Pulmonary artery endothelial cell (primary cell): ENCODE data around the gene CEP250. TPM values are rescaled to one million over a fixed set of nuclear protein-coding genes. Genes with fewer than 3 reads are reported as not detected.
"Not testable (repeated sequence)": the region's sequence is repeated elsewhere in the genome, so short reads cannot be mapped to it uniquely, and the experiment has no call there.

Source experiments
- DNase-seq: peaks from one replicate; pipeline ENCODE4 v3.0.0-alpha.2; 2011; ENCODE audit warnings: low read depth, low spot score
- total RNA-seq: library from RNA; depleted of rRNA; stranded (reverse); fragments of >200 nt; gene quantifications from 2 replicates; pipeline ENCODE4 v1.2.3, GENCODE V29; 2014

Gene CEP250, protein sequence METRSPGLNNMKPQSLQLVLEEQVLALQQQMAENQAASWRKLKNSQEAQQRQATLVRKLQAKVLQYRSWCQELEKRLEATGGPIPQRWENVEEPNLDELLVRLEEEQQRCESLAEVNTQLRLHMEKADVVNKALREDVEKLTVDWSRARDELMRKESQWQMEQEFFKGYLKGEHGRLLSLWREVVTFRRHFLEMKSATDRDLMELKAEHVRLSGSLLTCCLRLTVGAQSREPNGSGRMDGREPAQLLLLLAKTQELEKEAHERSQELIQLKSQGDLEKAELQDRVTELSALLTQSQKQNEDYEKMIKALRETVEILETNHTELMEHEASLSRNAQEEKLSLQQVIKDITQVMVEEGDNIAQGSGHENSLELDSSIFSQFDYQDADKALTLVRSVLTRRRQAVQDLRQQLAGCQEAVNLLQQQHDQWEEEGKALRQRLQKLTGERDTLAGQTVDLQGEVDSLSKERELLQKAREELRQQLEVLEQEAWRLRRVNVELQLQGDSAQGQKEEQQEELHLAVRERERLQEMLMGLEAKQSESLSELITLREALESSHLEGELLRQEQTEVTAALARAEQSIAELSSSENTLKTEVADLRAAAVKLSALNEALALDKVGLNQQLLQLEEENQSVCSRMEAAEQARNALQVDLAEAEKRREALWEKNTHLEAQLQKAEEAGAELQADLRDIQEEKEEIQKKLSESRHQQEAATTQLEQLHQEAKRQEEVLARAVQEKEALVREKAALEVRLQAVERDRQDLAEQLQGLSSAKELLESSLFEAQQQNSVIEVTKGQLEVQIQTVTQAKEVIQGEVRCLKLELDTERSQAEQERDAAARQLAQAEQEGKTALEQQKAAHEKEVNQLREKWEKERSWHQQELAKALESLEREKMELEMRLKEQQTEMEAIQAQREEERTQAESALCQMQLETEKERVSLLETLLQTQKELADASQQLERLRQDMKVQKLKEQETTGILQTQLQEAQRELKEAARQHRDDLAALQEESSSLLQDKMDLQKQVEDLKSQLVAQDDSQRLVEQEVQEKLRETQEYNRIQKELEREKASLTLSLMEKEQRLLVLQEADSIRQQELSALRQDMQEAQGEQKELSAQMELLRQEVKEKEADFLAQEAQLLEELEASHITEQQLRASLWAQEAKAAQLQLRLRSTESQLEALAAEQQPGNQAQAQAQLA (N-terminal part only)
- 21.2 and 28.0 TPM in 2 replicates for total RNA-seq

DNA sequence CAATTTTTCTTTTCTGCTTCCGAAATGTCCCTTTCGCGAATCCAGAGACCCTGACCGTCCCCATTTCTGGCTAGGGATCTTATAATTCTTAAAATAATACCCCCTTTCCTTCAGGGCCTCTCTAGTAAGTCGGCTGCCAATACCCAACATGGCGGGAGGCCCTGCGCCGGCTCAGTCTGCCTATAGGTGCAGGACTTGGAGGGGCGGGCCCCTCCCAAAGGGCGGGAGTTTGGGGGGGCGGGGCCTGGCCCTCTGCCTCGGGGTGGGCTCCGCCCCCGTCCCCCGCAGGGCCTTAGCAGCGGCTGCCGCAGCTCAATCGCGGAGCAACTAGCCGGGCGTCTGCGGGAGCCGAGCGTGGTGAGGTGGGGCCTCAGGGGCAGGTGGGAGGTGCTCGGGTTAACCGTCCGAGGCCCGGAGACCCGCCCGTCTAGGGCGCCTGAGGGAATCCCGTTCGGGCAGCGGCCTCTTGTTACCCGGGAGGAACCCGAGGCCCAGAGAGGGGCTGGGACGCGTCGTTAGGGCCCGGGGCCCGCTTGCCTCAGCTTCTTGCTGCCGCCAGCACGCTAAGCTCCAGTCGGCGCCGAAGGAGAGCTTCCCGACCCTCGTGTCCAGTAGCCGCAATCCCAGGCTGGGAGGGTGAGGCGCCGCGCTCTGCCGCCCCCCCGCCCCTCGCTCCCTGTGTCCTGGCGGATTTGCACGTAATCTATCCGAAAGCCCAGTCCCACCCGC is at the start of gene CEP250:
Gene CEP250, plus strand, starts transcription at position 718 of the 729 bp plus-strand sequence. CDS start 6,770 bp downstream, outside the sequence.
- DNase-seq: peak; percentile 79

DNA sequence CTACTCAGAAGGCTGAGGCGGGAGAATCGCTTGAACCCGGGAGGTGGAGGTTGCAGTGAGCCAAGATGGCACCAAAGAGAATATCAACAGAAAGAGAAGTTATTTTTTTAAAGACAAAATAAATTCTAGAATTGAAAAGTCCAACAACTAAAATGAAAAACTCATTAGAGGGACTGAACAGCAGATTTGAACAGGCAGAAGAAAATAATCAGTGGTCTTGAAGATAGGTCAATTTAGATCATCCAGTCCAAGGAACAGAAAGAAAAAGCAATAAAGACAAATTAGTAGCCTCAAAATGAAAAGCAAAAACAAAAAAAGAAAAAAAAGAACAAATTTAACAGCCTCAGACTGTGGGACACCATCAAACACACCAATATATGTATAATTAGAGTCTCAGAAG is 49.6 kb upstream of the CEP250 start:
- DNase-seq: no peak

DNA sequence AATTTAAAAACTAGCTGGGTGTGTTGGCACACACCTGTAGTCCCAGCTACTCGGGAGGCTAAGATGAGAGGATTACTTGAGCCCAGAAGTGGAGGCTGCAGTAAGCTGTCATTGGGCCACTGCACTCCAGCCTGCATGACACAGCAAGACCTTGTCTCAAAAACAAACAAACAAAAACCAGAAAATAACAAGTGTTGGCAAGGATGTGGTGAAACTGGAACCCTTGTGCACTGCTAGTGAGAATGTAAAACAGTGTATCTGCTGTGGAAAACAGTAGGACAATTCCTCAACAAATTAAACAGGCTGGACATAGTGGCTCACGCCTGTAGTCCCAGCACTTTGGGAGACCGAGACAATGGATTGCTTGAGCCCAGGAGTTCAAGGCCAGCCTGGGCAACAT is 47.1 kb upstream of the CEP250 start:
- no peak for DNase-seq

DNA sequence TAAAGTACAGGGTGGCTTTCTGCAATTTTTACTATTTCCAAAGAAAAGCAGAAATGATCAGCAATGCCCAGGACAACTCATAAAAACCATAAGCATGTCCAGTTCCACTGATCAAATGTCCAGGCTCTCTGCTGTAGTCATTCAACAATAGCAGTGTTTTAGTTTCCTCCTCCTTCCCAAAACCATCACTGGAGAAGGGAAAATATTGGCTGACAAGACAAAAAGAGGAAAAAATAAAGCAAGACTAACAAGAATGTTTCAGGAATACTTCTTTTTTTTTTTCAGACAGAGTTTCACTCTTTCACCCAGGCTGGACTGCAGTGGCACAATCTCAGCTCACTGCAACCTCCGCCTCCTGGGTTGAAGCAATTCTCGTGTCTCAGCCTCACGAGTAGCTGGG is 45.9 kb upstream of the CEP250 start:
- no peak for DNase-seq

DNA sequence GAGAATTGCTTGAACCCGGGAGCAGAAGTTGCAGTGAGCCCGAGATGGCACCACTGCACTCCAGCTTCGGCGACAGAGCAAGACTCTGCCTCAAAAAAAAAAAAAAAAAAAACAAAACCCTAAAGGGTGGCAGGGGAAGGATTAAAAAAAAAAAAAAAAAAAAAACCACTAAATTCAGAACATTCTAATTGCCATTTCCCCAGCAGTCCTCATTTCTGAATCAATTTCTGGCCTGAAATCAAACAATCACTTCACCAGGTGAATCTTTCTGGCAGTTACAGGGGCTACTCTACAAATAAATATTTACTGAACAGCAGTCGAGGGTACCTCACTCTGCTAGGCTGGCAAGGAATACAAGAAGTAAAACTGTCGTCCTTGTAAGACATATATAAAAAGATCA is 44.8 kb upstream of the CEP250 start:
- DNase-seq: no peak

DNA sequence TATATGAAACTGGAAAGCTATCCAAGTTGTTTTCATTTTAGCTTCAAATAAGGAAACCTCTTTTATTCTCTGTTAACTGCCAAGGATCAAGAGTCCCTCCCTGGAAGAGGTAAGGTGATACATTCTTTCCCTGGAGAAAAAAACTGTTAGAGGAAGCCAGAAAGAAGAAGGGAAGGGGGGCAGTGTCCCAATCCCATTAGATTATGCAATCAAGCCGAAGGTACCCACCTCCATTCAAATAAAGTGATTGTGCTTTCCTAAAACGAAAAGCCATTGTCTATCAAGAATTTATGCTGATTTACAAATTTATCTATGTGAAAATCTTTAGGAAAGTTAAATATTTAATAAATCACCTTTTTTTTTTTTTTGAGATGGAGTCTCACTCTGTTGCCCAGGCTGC is 34.1 kb upstream of the CEP250 start:
- DNase-seq: no peak

DNA sequence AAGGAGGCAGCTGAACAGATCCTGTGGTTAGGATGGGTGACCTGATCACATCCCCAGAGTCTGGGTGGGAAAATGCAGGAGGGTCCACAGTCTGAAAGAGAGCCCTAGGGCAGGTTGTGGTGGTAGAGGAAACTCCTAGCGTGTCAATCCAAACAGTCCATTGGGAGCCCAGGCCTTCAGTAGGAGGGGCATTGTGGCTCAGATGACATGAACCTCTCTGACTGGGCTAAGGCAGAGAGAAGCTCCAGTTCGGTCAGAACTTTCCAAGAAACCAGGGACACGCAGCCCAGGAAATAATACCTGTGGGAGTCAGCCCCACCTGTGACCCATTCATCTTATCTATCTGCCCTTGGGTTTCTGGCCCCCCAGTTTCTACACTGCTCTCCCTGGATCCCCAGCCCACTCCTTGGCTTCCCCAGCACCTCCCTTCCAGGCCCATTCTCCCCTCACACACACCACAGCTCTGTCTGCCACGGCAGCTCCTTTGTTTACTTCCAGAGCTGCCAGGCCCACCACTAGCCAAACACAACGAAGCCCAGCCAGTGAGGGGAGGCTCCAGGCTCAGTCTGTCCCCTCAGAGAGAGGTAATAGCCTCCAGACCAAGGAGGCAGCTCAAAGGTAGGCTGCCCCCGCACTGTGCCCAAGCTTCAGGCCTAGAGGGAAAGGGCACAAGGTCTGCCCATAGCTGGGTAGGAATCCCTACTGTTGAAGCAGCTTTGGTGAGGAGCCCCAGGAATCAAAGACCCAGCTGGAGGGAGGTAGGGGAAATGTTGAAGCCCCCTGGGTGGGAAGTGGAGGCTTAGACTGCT is 23.6 kb upstream of the CEP250 start:
- DNase-seq: no peak

DNA sequence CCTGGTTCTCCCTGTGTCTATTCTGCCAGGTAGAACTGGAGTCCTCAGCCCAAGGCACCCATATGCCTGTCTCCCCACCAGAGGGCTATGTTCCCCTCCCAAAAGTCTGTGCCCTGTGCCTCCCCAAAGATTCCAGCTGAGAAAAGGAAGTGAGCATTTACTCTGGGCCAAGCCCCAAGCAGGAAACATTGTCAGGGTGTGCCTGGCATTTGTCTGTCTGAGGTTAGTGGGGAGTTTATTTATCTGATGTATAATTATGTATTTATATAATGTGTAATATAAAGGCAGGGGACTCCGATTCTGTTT is 23.0 kb upstream of the CEP250 start:
- DNase-seq: no peak

DNA sequence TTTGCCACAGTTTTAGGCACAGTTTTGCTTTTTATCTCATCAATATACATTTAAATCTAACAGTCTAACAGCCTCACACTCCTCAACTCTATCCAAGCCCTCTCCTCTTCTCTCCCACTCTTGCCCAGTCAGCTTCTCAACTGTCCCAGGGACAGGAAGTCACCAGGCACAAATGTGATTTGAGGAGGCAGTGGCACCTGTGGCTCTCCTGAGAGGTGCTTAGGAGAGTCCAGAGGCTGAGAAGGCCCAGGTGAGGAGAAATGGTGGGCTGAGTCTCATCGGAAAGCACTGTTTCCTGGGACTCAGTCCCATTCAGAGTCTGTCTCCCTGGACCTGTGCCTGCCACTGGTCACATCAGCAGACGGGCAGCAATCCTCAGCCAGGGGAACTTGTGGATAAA is 22.1 kb upstream of the CEP250 start:
- no peak for DNase-seq

DNA sequence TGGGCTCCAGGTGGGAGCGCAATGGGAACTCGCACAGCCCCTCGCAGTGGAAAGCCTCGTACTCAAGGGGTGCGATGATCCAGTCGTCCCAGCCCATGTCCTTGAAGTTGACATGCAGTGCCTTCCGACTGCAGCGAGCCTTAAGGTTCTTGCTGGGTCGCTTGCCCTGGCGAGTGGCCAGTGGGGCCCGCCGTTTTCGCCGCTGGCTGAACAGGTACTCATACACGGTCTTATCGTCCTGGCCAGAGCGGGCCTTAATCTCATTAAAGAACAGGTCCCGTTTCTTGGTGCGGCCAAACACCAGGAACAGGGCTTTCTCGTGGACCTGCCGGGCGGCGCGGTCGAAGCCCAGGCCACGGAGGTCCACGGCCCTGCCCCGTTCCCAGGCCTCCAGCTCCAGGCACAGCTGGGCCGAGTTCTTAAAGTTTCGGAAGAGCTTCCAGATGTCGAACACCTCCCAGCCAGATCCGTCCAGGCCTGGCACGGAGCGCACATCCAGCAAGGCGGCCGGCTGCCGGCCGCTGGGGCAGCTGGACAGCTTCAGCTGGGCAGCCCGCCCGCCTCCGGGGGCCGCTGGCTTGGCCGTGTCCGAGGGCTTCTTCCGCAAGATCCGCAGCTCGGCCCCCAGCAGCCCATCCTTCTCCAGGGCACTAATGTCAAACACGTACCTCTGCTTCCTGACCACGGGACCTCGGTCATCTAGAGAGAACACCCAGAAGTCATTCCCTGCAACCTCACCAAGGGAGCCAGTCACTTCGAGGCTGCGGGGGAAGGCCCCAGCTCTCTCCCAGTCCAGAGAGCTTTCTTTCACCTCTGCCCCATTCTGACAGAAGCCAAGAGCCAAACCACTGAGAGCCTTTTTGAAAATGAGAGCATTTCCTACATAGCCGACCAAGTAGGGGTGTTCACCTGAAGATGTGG is 21.1 kb upstream of the CEP250 start:
- DNase-seq: no peak

DNA sequence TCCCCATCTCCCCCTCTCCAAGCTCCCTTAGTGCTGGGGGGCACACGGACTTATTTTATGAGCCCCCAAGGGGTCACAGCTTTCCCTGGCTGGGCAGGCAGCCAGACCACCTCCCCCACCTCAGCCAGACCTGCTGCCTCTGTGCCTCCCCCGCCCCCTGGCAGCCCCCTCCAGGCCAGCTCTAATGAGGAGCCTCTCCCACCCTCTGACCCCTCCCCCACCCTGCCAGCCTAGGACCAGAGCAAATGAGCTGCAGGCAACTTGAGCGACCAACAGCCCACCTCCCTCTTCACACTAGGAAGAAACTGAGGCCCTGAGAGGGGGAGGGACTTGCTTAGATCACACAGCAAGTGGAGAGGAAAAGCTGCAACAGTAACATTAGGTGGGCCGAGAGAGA is 19.2 kb upstream of the CEP250 start:
- DNase-seq: no peak

DNA sequence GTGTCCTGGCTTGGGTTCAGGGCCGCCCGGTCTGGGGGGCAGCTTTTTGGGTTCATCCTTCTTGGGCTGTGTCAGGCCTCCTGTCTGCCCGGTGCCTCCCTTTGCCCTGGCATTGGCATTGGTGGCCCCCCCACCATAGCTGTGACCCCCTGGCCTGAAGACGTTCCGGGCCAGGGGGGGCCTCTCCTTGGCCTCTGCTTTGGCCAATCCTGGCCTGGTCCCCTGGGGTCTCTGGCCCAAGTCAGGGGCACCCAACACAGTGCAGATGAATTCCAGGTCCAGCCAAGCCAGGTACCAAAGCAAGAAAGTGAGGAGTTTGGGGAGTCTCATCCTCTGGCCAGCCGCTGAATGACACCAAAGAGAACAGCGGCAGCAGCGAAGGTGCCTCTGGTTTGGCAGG is 17.8 kb upstream of the CEP250 start:
- DNase-seq: no peak

DNA sequence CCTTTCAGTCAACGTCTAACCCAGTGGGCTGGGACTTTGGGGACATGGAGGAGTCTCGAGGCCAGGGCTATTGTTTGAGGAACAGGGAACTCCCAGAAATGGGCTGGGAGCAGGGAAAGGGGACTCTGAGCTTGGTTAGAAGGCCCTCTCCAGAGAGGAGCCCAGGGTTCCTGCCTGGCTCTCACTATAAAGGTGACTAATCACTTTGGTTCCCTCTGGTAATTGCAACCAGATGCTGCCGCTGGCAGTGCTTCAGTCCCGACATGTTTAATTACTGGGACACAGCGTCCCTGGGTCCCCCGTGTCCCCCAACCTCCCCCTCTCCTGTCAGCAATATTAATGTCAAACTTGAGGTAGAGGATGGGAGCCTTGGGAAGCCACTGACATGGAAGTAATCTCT is 12.4 kb upstream of the CEP250 start:
- DNase-seq: no peak

DNA sequence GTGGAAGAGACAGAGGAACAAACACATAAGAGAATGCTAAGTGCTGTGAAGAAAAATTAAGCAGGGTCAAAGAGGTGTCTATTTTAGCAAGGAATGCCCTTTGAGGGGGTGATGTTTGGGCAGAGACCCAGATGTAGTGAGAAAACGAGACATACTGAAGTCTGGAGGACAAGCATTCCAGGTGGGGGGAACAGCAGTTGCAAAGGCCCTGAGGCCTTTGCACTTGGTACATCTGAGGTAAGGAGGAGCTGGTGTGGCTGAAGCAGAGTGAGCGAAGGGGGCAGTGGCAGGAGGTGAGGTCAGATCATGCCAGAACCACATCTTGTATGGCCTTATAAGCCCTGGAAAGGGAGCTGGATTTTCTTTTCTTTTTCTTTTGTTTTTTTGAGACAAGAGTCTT is 11.2 kb upstream of the CEP250 start:
- no peak for DNase-seq

DNA sequence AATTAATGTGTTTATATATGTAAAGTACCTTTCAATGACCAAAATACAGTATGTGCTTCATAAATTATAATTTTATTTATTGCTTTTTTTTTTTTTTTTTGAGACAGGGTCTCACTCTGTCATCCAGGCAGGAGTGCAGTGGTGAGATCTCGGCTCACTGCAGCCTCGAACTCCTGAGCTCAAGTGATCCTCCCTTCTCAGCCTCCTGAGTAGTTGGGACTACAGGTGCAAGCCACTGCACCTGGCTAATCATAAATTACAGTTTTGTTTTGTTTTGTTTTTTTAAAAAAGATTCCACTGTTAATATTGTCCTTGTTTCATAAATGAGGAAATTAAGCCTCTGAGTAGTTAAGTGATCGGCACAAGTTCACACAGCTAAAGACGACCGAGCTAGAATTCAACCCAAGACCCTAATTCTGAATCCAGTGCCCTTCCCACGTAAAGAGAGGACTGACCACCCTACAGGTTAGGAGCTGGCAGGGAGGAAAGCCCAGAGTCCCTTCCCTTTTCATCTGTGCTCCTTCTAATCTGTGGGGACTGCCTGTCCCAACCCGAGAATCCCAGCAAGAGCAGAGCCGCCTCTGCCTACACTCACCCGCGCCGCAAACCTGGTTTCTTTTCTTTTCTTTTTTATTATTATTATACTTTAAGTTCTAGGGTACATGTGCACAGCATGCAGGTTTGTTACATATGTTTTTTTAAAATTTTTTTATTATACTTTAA is 8.9 kb upstream of the CEP250 start:
- DNase-seq: no peak

DNA sequence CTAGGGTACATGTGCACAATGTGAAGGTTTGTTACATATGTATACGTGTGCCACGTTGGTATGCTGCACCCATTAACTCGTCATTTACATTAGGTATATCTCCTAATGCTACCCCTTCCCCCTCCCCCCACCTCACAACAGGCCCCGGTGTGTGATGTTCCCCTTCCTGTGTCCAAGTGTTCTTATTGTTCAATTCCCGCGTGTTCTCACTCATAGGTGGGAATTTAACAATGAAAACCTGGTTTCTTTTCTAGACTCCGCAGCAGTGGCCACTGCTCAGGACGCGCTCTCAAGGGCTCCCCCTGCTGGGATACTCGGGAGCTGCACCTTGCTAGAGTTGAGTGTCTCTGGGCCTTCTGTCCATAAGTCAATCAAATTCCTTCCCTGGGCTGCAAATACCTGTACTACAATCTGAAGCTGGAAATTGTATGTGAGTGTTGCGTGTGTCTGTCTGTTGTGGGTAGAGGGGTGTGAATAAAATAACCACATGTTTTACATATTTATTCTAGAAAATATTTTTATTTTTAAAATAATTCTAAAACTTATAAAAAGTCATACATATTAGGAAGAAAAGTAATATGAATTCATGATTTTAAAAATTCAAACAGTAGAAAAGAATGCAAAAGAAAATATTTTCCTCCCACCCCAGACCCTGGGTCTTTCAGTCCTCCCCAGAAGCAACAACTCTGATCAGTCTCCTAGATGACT is 8.2 kb upstream of the CEP250 start:
- DNase-seq: peak; percentile 32

DNA sequence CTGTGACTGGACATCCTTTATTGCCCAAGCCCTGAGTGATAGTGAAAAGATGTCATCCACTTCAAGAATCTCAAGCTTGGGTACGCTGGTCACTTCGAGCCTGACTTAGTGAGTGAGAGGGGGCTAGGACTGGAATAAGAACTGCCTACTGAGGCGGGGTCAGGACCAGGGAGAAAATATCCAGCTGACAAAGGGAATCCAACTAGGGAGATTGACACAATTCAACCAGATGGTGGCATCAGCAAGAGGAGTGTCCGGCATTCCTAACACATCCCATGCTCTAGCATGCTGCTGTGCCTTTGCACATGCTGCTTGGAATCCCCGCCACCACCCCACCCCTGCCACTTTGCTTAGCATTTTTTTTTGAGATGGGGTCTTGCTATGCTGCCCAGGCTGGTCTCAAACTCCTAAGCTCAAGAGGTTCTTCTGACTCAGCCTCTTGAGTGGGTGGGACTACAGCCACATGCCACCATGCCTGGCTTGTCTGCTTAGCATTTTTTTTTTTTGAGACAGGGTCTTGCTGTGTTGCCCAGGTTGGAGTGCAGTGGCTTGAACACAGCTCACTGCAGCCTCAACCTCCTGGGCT is 6.5 kb upstream of the CEP250 start:
- DNase-seq: no peak

DNA sequence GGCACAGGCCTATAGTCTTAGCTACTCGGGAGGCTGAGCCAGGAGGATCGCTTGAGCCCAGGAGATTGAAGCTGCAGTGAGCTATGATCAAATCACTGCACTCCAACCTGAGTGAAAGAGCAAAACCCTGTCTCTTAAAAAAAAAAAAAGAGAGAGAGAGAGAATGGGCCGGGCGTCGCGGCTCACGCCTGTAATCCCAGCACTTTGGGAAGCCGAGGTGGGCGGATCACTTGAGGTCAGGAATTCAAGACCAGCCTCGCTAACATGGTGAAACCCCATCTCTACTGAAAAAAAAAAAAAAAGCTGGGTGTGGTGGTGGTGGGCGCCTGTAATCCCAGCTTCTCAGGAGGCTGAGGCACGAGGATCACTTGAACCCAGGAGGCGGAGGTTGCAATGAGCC is 5.5 kb upstream of the CEP250 start:
- DNase-seq: not testable (repeated sequence)
